Posterior vena cava (tissue), 2 donors: ENCODE data around the gene DYSF. TPM values are rescaled to one million over a fixed set of nuclear protein-coding genes. Genes with fewer than 3 reads are reported as not detected.
A peak's percentile ranks its signal among the peaks of the same experiment; 100 is the strongest.

Experiments
- DNase-seq: peaks from one replicate; pipeline ENCODE4 v3.0.0-alpha.2; 2020; ENCODE audit warnings: low spot score
- intact Hi-C, 2 donors: fragments of 100-400 bp; cut with DNase I; formaldehyde crosslinking; loops; one replicate each; pipeline versions ENCODE4 v1.14.1 to v1.14.2; 2022 to 2023
- total RNA-seq, 2 donors: library from RNA; stranded (reverse); fragmentation: NEBNext Ultra II Directional; extraction: Animal tissue kit (Norgen Biotek cat#: 25700); gene quantifications; one replicate each; pipeline ENCODE4 v1.2.1, GENCODE V29; 2021
- donor health status: DM: yes; HTN: yes; CAD: no.
- donor health status: DM: yes; HTN: yes; CAD: no.

DYSF gene
- total RNA-seq, 2 donors from 2014 or later = 42.1 to 46.8 TPM

- no peak for DNase-seq
- intact Hi-C loops = loop anchor here in 1 of 2 donors (5.0 kb wide), 1 partner anchor 248 kb away; no protein-coding TSS in a partner anchor
These were observed 101.3 kb downstream of the DYSF start for GRCh38 chr2:71554706-71555056.

- peak; percentile 62 for DNase-seq
- intact Hi-C loops = loop anchor here in 1 of 2 donors (5.0 kb wide), 1 partner anchor 246 kb away; no protein-coding TSS in a partner anchor
These were observed 102.6 kb downstream of the DYSF start for GRCh38 chr2:71555798-71556454.

- intact Hi-C loops = loop anchor here in 1 of 2 donors (5.0 kb wide), 1 partner anchor 246 kb away; no protein-coding TSS in a partner anchor
- DNase-seq = no peak
These were observed 103.4 kb downstream of the DYSF start for GRCh38 chr2:71556692-71557250.

GRCh38 chr2:71557321-71557720 is 104.0 kb downstream of the DYSF start:
- intact Hi-C loops = loop anchor here in 1 of 2 donors (5.0 kb wide), 1 partner anchor 245 kb away; no protein-coding TSS in a partner anchor
- no peak for DNase-seq

- intact Hi-C loops = loop anchor here in 1 of 2 donors (5.0 kb wide), 1 partner anchor 244 kb away; no protein-coding TSS in a partner anchor
These were observed 105.1 kb downstream of the DYSF start for GRCh38 chr2:71558300-71559051.

GRCh38 chr2:71559080-71559827 is 105.9 kb downstream of the DYSF start:
- intact Hi-C loops = loop anchor here in 1 of 2 donors (5.0 kb wide), 1 partner anchor 243 kb away; no protein-coding TSS in a partner anchor
- no peak for DNase-seq

More at GRCh38 chr2:71558300-71559051, 105.1 kb downstream of the DYSF start:
- no peak for DNase-seq

- no peak for DNase-seq
- intact Hi-C loops = loop anchor here in 1 of 2 donors (5.0 kb wide), 1 partner anchor 242 kb away; no protein-coding TSS in a partner anchor
These were observed 106.7 kb downstream of the DYSF start for GRCh38 chr2:71559828-71560637.

- intact Hi-C loops = no loop called here
- DNase-seq = no peak
These were observed 107.3 kb downstream of the DYSF start for GRCh38 chr2:71560638-71561011.

GRCh38 chr2:71561441-71562267 is 108.3 kb downstream of the DYSF start:
- no peak for DNase-seq
- intact Hi-C loops = no loop called here

- no peak for DNase-seq
- intact Hi-C loops = no loop called here
These were observed 109.2 kb downstream of the DYSF start for GRCh38 chr2:71562518-71562917.

- DNase-seq = no peak
- intact Hi-C loops = no loop called here
These were observed 110.5 kb downstream of the DYSF start for GRCh38 chr2:71563872-71564271.

- intact Hi-C loops = no loop called here
These were observed 111.0 kb downstream of the DYSF start for GRCh38 chr2:71564361-71564760.

GRCh38 chr2:71564790-71565189 is 111.4 kb downstream of the DYSF start:
- intact Hi-C loops = no loop called here
- DNase-seq = no peak

More at GRCh38 chr2:71564361-71564760, 111.0 kb downstream of the DYSF start:
- no peak for DNase-seq

GRCh38 chr2:71566372-71566771 is 113.0 kb downstream of the DYSF start:
- intact Hi-C loops = no loop called here
- no peak for DNase-seq

GRCh38 chr2:71567625-71568024 is 114.3 kb downstream of the DYSF start:
- no peak for DNase-seq
- intact Hi-C loops = no loop called here

- DNase-seq = no peak
- intact Hi-C loops = no loop called here
These were observed 114.7 kb downstream of the DYSF start for GRCh38 chr2:71568103-71568502.

- intact Hi-C loops = no loop called here
- DNase-seq = no peak
These were observed 117.2 kb downstream of the DYSF start for GRCh38 chr2:71570511-71570910.
